K562 (cell line): Measurements from ENCODE around the gene LGALS3BP. TPM values are rescaled to one million over a fixed set of nuclear protein-coding genes. Genes with fewer than 3 reads are reported as not detected.
A peak's percentile ranks its signal among the peaks of the same experiment; 100 is the strongest.

Experiments
- ARID1B ChIP-seq: fragments of 450-650 bp; IDR thresholded peaks from 2 replicates; pipeline ENCODE4 v1.6.1; 2016; ENCODE audit warnings: antibody characterized with exemption, mild to moderate bottlenecking, inconsistent platforms
- BCL6 ChIP-seq: fragments of 250-450 bp; sonication (Bioruptor Pico); IDR thresholded peaks from 2 replicates; pipeline ENCODE4 v1.4.0; 2020
- RFX1 ChIP-seq: fragments of 450-650 bp; IDR thresholded peaks from 2 replicates; pipeline ENCODE4 v1.6.1; 2016; ENCODE audit warnings: mild to moderate bottlenecking, moderate library complexity
- ZBTB7A ChIP-seq: IDR thresholded peaks from 2 replicates; pipeline ENCODE4 v1.6.1; 2011; ENCODE audit warnings: low read depth, mild to moderate bottlenecking, low read length, moderate library complexity, borderline replicate concordance; ENCODE audit not compliant: control insufficient read depth
- ZNF277 ChIP-seq: fragments of 250-450 bp; sonication (Bioruptor Pico); IDR thresholded peaks from 2 replicates; pipeline ENCODE4 v1.8.0; 2022; ENCODE audit warnings: inconsistent platforms, mild to moderate bottlenecking, moderate library complexity, borderline replicate concordance
- ZNF695 ChIP-seq: fragments of 450-650 bp; formaldehyde crosslinking; IDR thresholded peaks from 2 replicates; pipeline ENCODE4 v1.4.0; 2020; ENCODE audit warnings: mild to moderate bottlenecking, moderate library complexity
- ZNF696 ChIP-seq: fragments of 250-450 bp; sonication (Bioruptor Pico); conservative IDR thresholded peaks from 2 replicates; pipeline ENCODE4 v1.4.0; 2020; ENCODE audit warnings: mild to moderate bottlenecking, moderate library complexity
- polyA plus RNA-seq, 8 experiments: library from polyadenylated mRNA; depleted of rRNA in 4 of 8; stranded (reverse) in 5 of 8; unstranded in 3 of 8; fragments of >200 nt; fragmentation: Nextera tagmentation in 2 of 8; fragmentation: Illumina TruSeq in 1 of 8; extraction: Ambion mirVana in 2 of 8; extraction: Trizol in 1 of 8; gene quantifications; 2 replicates each; pipeline versions ENCODE4 v1.2.1 to v1.2.3, GENCODE V29; 2011 to 2014; ENCODE audit warnings: inconsistent platforms in 1 of 8, missing spikeins in 1 of 8
- total RNA-seq, 7 experiments: library from RNA; depleted of rRNA in 6 of 7; stranded (reverse); fragments of >200 nt in 6 of 7; fragmentation: Illumina TruSeq in 2 of 7; extraction: Trizol in 2 of 7; gene quantifications; 2 replicates each; pipeline versions ENCODE4 v1.2.1 to v1.2.3, GENCODE V29; 2011 to 2021; ENCODE audit warnings: low replicate concordance in 1 of 7
- TF ChIP-seq, protein P1 (sequence below), 2 experiments: fragments of 450-650 bp in 1 of 2; sonication (generic) in 1 of 2; formaldehyde crosslinking in 1 of 2; IDR thresholded peaks in 1 of 2; conservative IDR thresholded peaks in 1 of 2; 2 replicates each; pipeline versions ENCODE4 v1.6.1 to v1.8.1; 2016 to 2023; ENCODE audit warnings: mild to moderate bottlenecking in 2 of 2, moderate library complexity in 2 of 2, inconsistent platforms in 1 of 2, missing genetic modification reagents in 1 of 2

The LGALS3BP gene
- total and polyA plus RNA-seq, 9 of the 15 experiments (the other 6 are each of a cell fraction or from before 2014, with no cell fraction given), result 0.39 to 5.3 (median 3.2) TPM

- TF ChIP-seq BCL6 (no peak), ARID1B (no peak), ZBTB7A (0 out of 2 replicates have a peak, but pooled peaks have one; percentile 16), ZNF696 (CRISPR knock-in tag) (no peak), RFX1 (peak; percentile 60), ZNF277 (CRISPR knock-in tag) (no peak), ZNF695 (CRISPR knock-in tag) (no peak)
- TF ChIP-seq, protein P1, sequence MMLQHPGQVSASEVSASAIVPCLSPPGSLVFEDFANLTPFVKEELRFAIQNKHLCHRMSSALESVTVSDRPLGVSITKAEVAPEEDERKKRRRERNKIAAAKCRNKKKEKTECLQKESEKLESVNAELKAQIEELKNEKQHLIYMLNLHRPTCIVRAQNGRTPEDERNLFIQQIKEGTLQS (IDR thresholded peaks at IDR 0.05), result peak; percentile 27; the same call in 1 of the 2 replicates
- TF ChIP-seq, protein P1 (CRISPR knock-in tag; conservative IDR thresholded peaks at IDR 0.05), result no peak
Observed at GRCh38 chr17:78935419-78936323, 44.1 kb downstream of the LGALS3BP start (continued).
